ENCODE results near the gene PPBP. TPM values are rescaled to one million over a fixed set of nuclear protein-coding genes. Genes with fewer than 3 reads are reported as not detected.

PPBP gene
- total RNA-seq, result not detected in 2 replicates

DNA sequence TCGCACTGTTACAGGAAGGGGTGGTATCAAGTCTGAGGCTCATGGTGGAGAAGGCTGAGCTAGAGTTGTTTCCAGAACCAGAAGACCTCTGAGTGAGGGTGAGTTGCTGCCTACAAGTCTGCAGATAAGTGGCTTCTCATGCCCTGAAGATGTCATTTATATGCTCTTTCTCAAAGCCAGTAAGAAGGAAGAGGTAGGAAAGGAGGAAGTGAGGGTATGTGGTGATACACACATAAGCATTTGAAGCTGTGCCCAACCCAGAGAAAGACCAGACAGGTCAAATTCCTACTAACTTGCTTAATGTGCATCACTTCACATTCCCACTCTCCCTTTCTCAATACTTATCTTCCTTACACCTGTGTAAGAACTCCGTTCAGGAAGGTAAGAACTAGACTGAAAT is at the start of gene PPBP:
TSS of gene PPBP (minus strand) at position 130 of the 400 bp plus-strand sequence. CDS start at position 43, 87 bp downstream.

DNA sequence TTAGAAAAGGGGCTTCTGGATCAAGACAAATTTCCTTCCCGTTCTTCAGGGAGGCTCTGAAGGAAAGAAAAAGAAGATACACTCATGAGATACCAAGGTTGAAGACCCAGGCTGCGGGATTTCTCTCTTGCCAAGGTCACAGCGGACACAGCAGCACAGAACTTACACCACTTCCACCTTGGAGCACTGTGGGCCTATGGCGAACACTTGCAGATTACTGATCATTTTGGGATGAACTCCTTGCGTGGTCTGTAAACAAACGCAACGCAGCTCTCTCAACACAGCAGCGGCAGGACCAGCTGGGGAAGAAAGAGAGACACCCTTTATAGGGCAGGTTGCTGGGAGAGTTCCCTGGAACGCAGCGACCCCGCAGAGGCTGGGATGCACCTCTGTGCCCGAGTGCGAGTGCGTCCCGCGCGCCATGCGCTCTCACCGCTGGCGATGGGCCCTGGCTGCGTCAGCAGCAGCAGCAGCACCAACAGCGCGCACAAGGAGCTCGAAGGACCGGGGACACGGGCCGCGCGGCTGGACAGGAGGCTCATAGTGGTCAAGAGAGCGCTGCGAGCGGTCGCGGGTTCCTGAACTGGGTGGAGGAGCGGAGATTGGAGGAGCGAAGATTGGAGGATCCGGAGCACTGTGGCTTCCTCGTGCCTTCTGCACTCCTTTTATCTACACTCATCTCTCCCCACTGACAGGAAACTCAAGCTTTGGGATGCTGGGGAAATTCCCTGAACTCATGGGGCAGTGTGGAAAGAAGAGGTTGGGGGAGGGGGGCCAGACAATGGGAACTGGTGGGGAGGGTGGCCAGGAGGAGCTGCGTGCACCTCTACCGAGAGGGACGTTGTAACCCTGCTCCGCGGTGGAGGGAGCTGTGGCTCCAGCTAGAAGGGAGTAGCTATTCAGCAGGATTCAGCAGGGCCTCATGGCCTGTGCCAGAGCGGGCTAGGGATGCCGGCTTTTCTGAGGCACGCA is 10.3 kb upstream of the PPBP start, which contains the start of gene CXCL5:
TSS of gene CXCL5 (minus strand) at position 638 of the 972 bp plus-strand sequence. CDS start at position 542, 96 bp downstream.

Small RNAs within 50 kb of the gene (small RNA-seq; reads per million reads assigned to genes)
- not detected for gene RN7SL218P

Other genes starting within 250 kb of the PPBP start
- 156 and 243 TPM in 2 replicates for gene CXCL8, start 247.6 kb downstream of the PPBP start, total RNA-seq
- 2.9 and 17.3 TPM in 2 replicates for gene CXCL6, start 151.5 kb downstream of the PPBP start, total RNA-seq
- 0.80 TPM in 1 of 2 replicates, not detected in the other for gene PF4V1, start 134.9 kb downstream of the PPBP start, total RNA-seq
- gene CXCL1, start 118.8 kb downstream of the PPBP start, total RNA-seq, result 64.6 and 78.5 TPM in 2 replicates
- gene PF4, start 6.2 kb downstream of the PPBP start, total RNA-seq, result 0.57 TPM in 1 of 2 replicates, not detected in the other
- gene CXCL5, start 10.5 kb upstream of the PPBP start, total RNA-seq, result 0.57 and 0.80 TPM in 2 replicates
- gene CXCL3, start 50.5 kb upstream of the PPBP start, total RNA-seq, result 0.93 and 1.6 TPM in 2 replicates
- 9.3 and 11.7 TPM in 2 replicates for gene CXCL2, start 111.0 kb upstream of the PPBP start, total RNA-seq
- gene MTHFD2L, start 169.9 kb upstream of the PPBP start, total RNA-seq, result 36.8 and 43.9 TPM in 2 replicates